Measurements from ENCODE around the gene IGSF5.

Gene IGSF5

GRCh38 chr21:39822042-39822441 lies 77.1 kb downstream of the IGSF5 start:
- no peak for DNase-seq (ENCODE audit: low read depth, low spot score)

- no peak for DNase-seq (ENCODE audit: low read depth, low spot score)
Measured at GRCh38 chr21:39825250-39825649, 80.3 kb downstream of the IGSF5 start.

GRCh38 chr21:39834543-39834942 lies 89.6 kb downstream of the IGSF5 start:
- no peak for DNase-seq (ENCODE audit: low read depth, low spot score)

- DNase-seq (ENCODE audit: low read depth, low spot score), result peak; percentile 5
Measured at GRCh38 chr21:39837861-39838359, 92.9 kb downstream of the IGSF5 start.

GRCh38 chr21:39840373-39841097 lies 95.6 kb downstream of the IGSF5 start:
- no peak for DNase-seq (ENCODE audit: low read depth, low spot score)

- no peak for DNase-seq (ENCODE audit: low read depth, low spot score)
Measured at GRCh38 chr21:39842741-39843459, 97.9 kb downstream of the IGSF5 start.

GRCh38 chr21:39843483-39843882 lies 98.5 kb downstream of the IGSF5 start:
- DNase-seq (ENCODE audit: low read depth, low spot score), result no peak

- no peak for DNase-seq (ENCODE audit: low read depth, low spot score)
Measured at GRCh38 chr21:39843916-39844315, 98.9 kb downstream of the IGSF5 start.

GRCh38 chr21:39845571-39846130 lies 100.7 kb downstream of the IGSF5 start:
- peak; percentile 12 for DNase-seq (ENCODE audit: low read depth, low spot score)

- DNase-seq (ENCODE audit: low read depth, low spot score), result no peak
Measured at GRCh38 chr21:39847877-39848276, 102.9 kb downstream of the IGSF5 start.

GRCh38 chr21:39849014-39849655 lies 104.2 kb downstream of the IGSF5 start:
- no peak for DNase-seq (ENCODE audit: low read depth, low spot score)

- no peak for DNase-seq (ENCODE audit: low read depth, low spot score)
Measured at GRCh38 chr21:39850333-39850732, 105.3 kb downstream of the IGSF5 start.

GRCh38 chr21:39851002-39851618 lies 106.1 kb downstream of the IGSF5 start:
- DNase-seq (ENCODE audit: low read depth, low spot score), result no peak

Measured in ELF-1 (cell line).